ENCODE measurements around the gene ARHGDIG.

DNA sequence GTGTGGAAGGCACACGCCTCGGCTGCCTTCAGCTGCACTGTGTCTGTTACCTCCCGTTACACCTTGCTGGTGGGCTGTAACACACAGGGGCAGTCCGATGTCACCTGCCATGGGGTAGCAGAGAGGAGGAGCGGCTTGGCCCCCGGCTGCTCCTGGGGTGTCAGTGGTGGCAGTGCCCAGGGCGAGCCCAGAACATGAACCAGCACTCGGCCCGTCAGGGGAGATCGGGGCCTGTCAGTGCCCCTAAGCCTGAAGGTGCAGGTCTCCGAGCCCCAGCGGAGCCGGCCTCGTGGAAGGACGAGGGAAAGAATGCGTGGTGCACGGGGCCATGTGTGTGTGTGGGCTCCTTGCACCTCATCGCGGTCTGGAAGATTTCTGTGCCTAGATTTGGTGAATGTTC lies 20.1 kb upstream of the ARHGDIG start:
- no peak for TF ChIP-seq CTCF (conservative IDR thresholded peaks at IDR 0.05 in 1 of 2, IDR thresholded peaks at IDR 0.05 in 1 of 2; ENCODE audit: extremely low read depth in 1 of 2, insufficient read depth in 1 of 2, low read depth in 1 of 2, low read length in 2 of 2)
- no peak for TF ChIP-seq EZH2 (IDR thresholded peaks at IDR 0.05; ENCODE audit: borderline replicate concordance, low read length)

Measured in mammary epithelial cell (primary cell).